Lower leg skin (tissue), 3 donors: Measurements from ENCODE around the gene CCDC93.

Experiments
- POLR2A ChIP-seq, 2 donors: fragments of 450-650 bp; IDR thresholded peaks; one replicate each; pipeline ENCODE4 v1.6.1; 2016 to 2017; ENCODE audit warnings: antibody characterized with exemption in 2 of 2, mild to moderate bottlenecking in 1 of 2, moderate library complexity in 1 of 2
- TF ChIP-seq, protein P1 (sequence below), 3 donors: fragments of 450-650 bp; IDR thresholded peaks; one replicate each; pipeline ENCODE4 v1.5.1; 2016; ENCODE audit warnings: antibody characterized with exemption in 3 of 3, mild to moderate bottlenecking in 3 of 3, moderate library complexity in 2 of 3

DNA sequence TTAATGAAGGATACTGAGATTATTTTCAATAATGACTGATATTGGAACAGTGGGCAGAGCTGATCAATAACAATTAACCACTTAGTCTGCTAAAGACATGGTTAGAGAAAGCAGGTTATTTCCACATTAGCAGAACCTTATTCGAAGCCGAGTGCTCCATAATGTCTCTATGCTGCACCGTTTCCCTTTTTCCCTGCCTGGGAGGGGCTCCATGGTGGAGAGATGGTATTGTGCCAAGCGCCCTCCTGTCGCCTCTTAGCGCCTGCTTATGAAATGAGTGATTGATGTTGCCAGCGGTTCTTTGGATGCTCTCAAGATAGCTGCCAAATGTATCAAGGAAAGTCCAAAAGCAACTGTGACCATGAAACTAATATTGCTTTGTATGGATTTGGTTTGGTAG, 39.8 kb upstream of the CCDC93 start:
- no peak for TF ChIP-seq POLR2A (IDR thresholded peaks at IDR 0.05)
- TF ChIP-seq, protein P1, sequence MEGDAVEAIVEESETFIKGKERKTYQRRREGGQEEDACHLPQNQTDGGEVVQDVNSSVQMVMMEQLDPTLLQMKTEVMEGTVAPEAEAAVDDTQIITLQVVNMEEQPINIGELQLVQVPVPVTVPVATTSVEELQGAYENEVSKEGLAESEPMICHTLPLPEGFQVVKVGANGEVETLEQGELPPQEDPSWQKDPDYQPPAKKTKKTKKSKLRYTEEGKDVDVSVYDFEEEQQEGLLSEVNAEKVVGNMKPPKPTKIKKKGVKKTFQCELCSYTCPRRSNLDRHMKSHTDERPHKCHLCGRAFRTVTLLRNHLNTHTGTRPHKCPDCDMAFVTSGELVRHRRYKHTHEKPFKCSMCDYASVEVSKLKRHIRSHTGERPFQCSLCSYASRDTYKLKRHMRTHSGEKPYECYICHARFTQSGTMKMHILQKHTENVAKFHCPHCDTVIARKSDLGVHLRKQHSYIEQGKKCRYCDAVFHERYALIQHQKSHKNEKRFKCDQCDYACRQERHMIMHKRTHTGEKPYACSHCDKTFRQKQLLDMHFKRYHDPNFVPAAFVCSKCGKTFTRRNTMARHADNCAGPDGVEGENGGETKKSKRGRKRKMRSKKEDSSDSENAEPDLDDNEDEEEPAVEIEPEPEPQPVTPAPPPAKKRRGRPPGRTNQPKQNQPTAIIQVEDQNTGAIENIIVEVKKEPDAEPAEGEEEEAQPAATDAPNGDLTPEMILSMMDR (IDR thresholded peaks at IDR 0.05), result no peak
